Lung (tissue), 12 donors: ENCODE results near the gene PTPN14. TPM values are rescaled to one million over a fixed set of nuclear protein-coding genes. Genes with fewer than 3 reads are reported as not detected.

Experiments
- ATAC-seq: fragments of 200-7000 bp; cut with Tn5 transposase; one replicate; pipeline ENCODE4 v1.9.1; 2020; ENCODE audit warnings: moderate number of reproducible peaks; ENCODE audit not compliant: insufficient read depth, low FRiP score
- DNase-seq, 3 donors: peaks; one replicate each; pipeline ENCODE4 v3.0.0-alpha.2; 2013 to 2017
- H3K27ac ChIP-seq, 2 donors: one replicate each; pipeline ENCODE4 v1.5.1; 2013; ENCODE audit warnings: mild to moderate bottlenecking in 2 of 2, moderate library complexity in 2 of 2, control low read depth in 1 of 2, inconsistent platforms in 1 of 2, low read depth in 1 of 2, low read length in 1 of 2
- H3K27me3 ChIP-seq, 3 donors: one replicate each; pipeline ENCODE4 v1.5.1; 2013; ENCODE audit warnings: low read length in 2 of 3; ENCODE audit not compliant: control insufficient read depth in 3 of 3, insufficient read depth in 3 of 3
- H3K36me3 ChIP-seq, 4 donors: one replicate each; pipeline ENCODE4 v1.5.1; 2013; ENCODE audit warnings: low read length in 4 of 4, mild to moderate bottlenecking in 1 of 4, moderate library complexity in 1 of 4; ENCODE audit not compliant: control insufficient read depth in 4 of 4, insufficient read depth in 4 of 4
- H3K4me1 ChIP-seq, 5 donors: one replicate each; pipeline ENCODE4 v1.5.1; 2013; ENCODE audit warnings: low read length in 5 of 5, mild to moderate bottlenecking in 2 of 5, moderate library complexity in 1 of 5; ENCODE audit not compliant: control insufficient read depth in 5 of 5, insufficient read depth in 5 of 5
- H3K4me3 ChIP-seq: one replicate; pipeline ENCODE4 v1.5.1; 2013; ENCODE audit warnings: mild to moderate bottlenecking, control low read depth, moderate library complexity
- H3K9ac ChIP-seq, 2 donors: one replicate each; pipeline ENCODE4 v1.5.1; 2013; ENCODE audit warnings: low read length in 2 of 2, control low read depth in 1 of 2; ENCODE audit not compliant: insufficient read depth in 1 of 2
- H3K9me3 ChIP-seq, 4 donors: one replicate each; pipeline ENCODE4 v1.5.1; 2013; ENCODE audit warnings: low read length in 3 of 4, mild to moderate bottlenecking in 1 of 4, moderate library complexity in 1 of 4; ENCODE audit not compliant: control insufficient read depth in 4 of 4, insufficient read depth in 3 of 4
- CTCF ChIP-seq: IDR thresholded peaks from 2 replicates; pipeline ENCODE4 v1.5.1; 2012; ENCODE audit warnings: mild to moderate bottlenecking; ENCODE audit errors: control extremely low read depth, extremely low read depth
- WGBS, 2 donors: extraction: QIAGEN DNeasy Blood & Tissue Kit; methylation state at CpG; one replicate each; pipeline ENCODE4 v1.1.7; 2013; 5-methylcytosine and 5-hydroxymethylcytosine counted together
- polyA plus RNA-seq, 2 donors: library from polyadenylated mRNA; stranded (reverse); fragments of 200-250 nt; gene quantifications; one replicate each; pipeline ENCODE4 v1.2.1, GENCODE V29; 2013
- total RNA-seq, 2 donors: library from RNA; depleted of rRNA in 1 of 2; stranded (reverse); fragments of >200 nt in 1 of 2; gene quantifications; one replicate each; pipeline ENCODE4 v1.2.1, GENCODE V29; 2014 to 2021
- donor health status: control.
- donor health status: control.
- donor health status: Bipolar disorder and iron deficiency.
- donor health status: healthy.
- donor health status: DM: yes; HTN: yes; CAD: no.

Gene PTPN14
- total and polyA plus RNA-seq, 4 donors = 4.4 to 43.2 (median 15.2) TPM

GRCh38 chr1:214500340-214501055, 50.9 kb downstream of the PTPN14 start:
- DNase-seq = no peak
- no peaks in the 10 kb centered on the region for H3K27me3 ChIP-seq
- WGBS, 2 donors = 81 to 86% methylated on average over 4 of the region's 4 CpGs
- no peaks in the 10 kb centered on the region for H3K36me3 ChIP-seq
- H3K27ac ChIP-seq = no peak overlapping the region
- ATAC-seq = no peak
- no peak overlapping the region for H3K4me3 ChIP-seq
- H3K9me3 ChIP-seq = no peaks in the 10 kb centered on the region
- no peak for TF ChIP-seq CTCF
- H3K9ac ChIP-seq = no peak overlapping the region
- H3K4me1 ChIP-seq = peaks cover 0 to 5% (median 0%) of the 10 kb centered on the region in 5 donors

GRCh38 chr1:214499732-214500131, 51.7 kb downstream of the PTPN14 start:
- H3K9me3 ChIP-seq = no peaks in the 10 kb centered on the region
- H3K27me3 ChIP-seq = no peaks in the 10 kb centered on the region
- 62% methylated on average over 4 of the region's 4 CpGs for WGBS, 2 donors
- ATAC-seq = no peak
- H3K4me1 ChIP-seq = peaks cover 0 to 7% (median 0%) of the 10 kb centered on the region in 5 donors
- peak in 1 of 3 donors; percentile 22 for DNase-seq
- H3K27ac ChIP-seq = no peak overlapping the region
- no peak overlapping the region for H3K4me3 ChIP-seq
- no peaks in the 10 kb centered on the region for H3K36me3 ChIP-seq
- no peak for TF ChIP-seq CTCF
- H3K9ac ChIP-seq = no peak overlapping the region

- H3K27me3 ChIP-seq = no peaks in the 10 kb centered on the region
- H3K27ac ChIP-seq = no peak overlapping the region
- DNase-seq = no peak
- peaks cover 0 to 12% (median 0%) of the 10 kb centered on the region in 5 donors for H3K4me1 ChIP-seq
- no peaks in the 10 kb centered on the region for H3K36me3 ChIP-seq
- 42 to 65% methylated on average over 1 of the region's 1 CpG for WGBS, 2 donors
- no peak for TF ChIP-seq CTCF
- H3K9ac ChIP-seq = no peak overlapping the region
- H3K4me3 ChIP-seq = no peak overlapping the region
- H3K9me3 ChIP-seq = no peaks in the 10 kb centered on the region
- ATAC-seq = no peak
Observed at GRCh38 chr1:214498021-214498420, 53.4 kb downstream of the PTPN14 start.
